ENCODE data around the gene MYBPH. TPM values are rescaled to one million over a fixed set of nuclear protein-coding genes. Genes with fewer than 3 reads are reported as not detected.

MYBPH gene
- total RNA-seq, 1 donor from 2014 or later = not detected

DNA sequence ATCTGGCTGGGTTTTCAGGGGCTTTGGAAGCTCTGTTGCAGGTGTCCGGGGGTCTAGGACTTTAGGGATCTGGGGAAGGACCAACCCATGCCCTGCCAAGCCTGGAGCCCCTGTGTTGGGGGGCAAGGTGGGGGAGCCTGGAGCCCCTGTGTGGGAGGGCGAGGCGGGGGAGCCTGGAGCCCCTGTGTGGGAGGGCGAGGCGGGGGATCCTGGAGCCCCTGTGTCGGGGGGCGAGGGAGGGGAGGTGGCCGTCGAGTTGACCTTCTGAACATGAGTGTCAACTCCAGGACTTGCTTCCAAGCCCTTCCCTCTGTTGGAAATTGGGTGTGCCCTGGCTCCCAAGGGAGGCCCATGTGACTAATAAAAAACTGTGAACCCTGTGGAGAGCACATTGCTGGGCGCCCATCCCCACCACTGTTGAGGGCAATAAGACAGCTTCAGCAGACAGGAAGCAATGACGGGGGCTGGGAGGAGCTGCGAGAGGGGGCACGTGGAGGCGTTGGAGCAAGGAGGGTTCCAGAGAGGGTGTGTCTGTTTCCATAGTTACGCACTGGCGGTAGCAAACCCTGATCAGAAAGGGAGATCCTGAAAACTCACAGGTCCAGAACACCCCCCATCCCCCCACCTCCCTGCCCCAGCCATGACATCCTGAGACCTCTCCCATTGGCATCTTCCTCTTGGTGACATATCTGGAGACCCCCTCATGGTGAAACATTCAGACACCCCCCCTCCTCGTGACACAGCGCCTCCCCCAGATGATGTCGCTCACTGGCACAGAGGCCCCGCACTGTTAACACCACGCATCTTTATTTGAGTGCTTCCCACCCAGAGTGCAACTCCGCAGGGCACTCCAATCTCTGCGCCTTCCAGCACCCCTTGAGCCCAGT, 8.4 kb downstream of the MYBPH start:
- no peak for DNase-seq (ENCODE audit: low read depth, low spot score)

DNA sequence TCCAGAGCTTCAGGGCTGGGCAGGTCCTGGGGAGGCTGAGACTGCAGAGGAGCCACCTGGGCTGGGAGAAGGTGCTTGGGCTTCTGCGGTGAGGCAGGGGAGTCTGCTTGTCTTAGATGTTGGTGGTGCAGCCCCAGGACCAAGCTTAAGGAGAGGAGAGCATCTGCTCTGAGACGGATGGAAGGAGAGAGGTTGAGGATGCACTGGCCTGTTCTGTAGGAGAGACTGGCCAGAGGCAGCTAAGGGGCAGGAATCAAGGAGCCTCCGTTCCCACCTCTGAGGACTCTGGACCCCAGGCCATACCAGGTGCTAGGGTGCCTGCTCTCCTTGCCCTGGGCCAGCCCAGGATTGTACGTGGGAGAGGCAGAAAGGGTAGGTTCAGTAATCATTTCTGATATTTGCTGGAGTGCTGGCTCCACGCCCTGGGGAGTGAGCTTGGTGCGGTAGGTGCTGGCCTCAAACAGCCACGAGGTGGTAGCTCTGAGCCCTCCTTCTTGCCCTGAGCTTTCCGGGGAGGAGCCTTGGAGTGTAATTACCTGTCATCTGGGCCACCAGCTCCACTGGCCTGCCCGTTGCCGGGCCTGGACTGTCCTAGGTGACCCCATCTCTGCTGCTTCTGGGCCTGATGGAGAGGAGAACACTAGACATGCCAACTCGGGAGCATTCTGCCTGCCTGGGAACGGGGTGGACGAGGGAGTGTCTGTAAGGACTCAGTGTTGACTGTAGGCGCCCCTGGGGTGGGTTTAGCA, 9.3 kb downstream of the MYBPH start:
- DNase-seq (ENCODE audit: low read depth, low spot score) = no peak

DNA sequence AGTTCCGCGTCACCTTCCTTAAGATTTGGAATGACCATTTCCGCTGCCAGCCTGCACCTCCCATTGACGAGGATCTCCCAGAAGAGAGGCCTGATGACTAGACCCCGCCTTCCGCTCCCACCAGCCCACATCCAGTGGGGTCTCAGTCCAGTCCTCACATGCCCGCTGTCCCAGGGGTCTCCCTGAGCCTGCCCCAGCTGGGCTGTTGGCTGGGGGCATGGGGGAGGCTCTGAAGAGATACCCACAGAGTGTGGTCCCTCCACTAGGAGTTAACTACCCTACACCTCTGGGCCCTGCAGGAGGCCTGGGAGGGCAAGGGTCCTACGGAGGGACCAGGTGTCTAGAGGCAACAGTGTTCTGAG, 9.8 kb downstream of the MYBPH start:
- DNase-seq (ENCODE audit: low read depth, low spot score) = no peak

DNA sequence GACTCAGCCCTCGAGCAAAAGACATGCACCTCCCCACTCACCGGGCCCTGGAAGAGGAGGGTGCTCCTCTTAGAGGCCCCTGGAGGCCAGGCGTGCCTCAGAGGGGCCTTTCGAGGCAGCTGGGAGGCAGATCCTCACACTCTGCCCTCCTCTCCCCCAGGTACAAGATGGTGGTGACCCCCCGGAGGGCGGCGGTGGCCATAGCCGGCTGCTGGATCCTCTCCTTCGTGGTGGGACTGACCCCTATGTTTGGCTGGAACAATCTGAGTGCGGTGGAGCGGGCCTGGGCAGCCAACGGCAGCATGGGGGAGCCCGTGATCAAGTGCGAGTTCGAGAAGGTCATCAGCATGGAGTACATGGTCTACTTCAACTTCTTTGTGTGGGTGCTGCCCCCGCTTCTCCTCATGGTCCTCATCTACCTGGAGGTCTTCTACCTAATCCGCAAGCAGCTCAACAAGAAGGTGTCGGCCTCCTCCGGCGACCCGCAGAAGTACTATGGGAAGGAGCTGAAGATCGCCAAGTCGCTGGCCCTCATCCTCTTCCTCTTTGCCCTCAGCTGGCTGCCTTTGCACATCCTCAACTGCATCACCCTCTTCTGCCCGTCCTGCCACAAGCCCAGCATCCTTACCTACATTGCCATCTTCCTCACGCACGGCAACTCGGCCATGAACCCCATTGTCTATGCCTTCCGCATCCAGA, 10.4 kb downstream of the MYBPH start:
- no peak for DNase-seq (ENCODE audit: low read depth, low spot score)

DNA sequence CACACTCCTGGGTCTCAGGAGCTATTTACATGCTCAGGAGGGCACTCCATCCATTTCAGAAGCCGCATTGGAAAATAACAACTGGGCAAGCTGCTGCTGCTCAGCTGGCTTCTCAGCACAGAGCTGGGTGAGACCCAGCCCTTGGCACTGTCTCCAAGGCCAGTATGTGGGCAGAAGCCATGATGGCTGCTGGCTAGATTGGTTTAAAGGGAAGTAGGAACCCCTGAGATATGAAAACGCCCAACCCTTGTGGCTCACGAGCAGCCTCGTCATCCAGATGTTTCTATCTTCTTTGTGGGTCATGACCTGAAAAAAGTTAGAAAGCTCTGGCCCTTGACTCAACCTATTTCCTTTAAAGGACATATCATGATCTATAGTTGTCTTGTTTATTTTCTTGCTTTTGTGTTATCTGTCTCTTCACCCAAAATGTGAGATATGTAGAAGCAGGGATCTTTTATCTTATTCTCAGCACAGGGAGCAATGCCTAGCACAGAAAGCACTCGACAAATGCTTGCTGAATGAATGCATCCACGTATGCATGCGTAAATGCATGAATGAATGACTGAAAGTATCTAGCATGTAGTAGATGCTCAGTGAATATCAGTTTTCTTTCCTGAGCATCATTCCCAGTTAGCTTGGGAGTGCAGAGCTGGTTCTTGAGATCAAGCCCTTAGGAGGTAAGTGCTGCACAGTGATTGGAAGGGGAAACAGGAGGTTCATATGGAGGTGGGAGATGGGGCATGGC, 11.6 kb downstream of the MYBPH start:
- no peak for DNase-seq (ENCODE audit: low read depth, low spot score)

DNA sequence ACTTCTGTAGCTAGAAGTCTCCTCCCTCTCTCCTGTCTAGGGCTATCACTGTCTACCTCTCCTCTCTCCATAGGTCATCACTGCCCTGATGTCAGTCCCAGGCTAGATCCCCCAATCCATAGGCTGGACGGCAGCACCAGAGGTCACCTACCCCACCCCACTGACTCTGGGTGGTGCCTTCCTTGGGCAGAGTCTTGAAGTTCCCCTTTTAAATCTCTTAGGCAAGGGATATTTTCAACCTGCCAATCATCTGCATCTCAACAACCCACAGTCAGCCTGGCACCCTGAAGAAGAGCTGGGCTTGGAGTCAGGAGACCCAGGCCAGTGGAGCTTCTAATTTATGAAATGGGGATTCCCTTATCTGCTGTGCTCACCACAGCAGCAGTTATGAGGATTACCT, 13.2 kb downstream of the MYBPH start:
- no peak for DNase-seq (ENCODE audit: low read depth, low spot score)

DNA sequence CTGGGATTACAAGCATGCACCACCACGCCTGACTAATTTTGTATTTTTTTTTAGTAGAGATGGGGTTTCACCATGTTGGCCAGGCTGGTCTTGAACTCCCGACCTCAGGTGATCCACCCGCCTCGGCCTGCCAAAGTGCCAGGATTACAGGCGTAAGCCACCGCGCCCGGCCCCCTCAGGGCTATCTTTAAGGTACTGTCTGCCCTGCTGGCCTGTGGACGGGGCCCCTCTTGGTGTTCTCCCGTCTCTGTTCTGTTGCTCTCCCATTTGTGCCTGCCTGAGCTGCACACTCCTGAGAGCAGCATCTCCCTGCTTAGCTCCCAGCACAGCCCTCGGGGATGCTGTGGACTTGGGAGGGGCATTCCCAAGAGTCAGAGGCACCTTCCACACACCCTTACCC, 13.9 kb downstream of the MYBPH start:
- DNase-seq (ENCODE audit: low read depth, low spot score) = no peak

DNA sequence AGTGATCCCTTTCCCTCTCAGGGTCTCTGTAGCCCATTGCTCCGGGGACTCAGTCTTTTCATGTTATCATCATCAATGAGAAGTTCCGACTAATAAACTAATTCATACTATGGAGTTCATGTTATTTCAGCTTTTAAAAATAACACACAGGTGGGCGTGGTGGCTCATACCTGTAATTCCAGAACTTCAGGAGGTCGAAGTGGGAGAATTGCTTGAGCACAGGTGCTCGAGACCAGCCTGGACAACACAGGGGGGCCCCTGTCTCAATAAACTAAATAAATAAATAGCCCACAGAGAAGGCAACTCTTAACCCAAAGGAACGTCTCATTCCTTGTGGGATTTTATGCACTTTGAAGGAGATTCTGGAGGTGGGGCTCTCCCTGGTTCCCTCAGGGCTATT, 14.5 kb downstream of the MYBPH start:
- no peak for DNase-seq (ENCODE audit: low read depth, low spot score)

DNA sequence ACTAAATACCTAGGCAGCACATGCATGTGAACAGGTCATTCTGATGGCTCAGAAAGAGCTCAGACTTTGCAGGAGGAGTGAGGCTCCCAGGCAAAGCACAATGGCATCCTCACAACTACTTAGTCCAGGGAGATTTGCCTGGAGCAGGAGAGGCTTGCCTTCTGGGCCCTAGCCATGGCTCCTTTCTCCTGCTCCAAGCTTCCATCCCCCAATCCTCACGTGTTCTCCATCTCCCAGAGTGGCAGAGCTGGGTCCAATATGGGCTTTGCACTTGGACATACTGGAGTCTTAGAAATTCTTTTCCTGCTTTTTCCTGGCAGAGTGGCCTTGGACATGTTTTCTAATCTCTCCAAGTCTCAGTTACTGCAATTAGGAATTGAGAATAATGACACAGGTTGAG, 15.8 kb downstream of the MYBPH start:
- no peak for DNase-seq (ENCODE audit: low read depth, low spot score)

DNA sequence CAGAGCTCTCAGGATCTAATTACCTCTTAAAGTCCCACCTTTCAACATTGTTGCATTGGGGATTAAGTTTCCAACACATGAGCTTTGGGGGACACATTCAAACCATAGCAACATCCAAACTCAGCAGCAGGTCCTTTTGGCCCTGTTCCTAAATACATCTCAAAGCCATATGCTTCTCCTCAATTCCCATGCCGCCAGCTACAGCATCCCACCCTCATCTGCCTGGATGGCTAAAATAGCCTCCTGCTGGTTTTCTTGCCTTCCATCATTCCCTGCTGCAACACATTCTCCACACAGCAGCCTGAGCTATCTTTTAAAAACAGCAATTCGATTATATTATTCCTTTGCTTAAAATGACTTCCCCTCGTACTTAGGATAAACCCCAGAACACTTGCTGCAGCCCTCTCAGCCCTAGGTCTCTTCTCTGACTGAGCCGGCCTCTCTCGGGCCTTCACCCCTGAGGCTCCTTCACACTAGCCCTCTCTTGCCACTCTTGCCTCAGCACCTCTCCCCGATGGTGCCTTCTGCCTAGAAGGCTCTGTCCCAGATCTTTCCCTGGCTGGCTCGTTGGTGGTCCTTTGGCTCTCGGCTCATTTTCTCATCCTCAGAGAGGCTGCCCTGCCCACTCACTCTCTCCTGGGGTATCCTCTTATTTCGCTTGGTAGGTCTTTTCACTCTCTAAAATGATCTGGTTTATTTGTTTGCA, 16.5 kb downstream of the MYBPH start:
- no peak for DNase-seq (ENCODE audit: low read depth, low spot score)

DNA sequence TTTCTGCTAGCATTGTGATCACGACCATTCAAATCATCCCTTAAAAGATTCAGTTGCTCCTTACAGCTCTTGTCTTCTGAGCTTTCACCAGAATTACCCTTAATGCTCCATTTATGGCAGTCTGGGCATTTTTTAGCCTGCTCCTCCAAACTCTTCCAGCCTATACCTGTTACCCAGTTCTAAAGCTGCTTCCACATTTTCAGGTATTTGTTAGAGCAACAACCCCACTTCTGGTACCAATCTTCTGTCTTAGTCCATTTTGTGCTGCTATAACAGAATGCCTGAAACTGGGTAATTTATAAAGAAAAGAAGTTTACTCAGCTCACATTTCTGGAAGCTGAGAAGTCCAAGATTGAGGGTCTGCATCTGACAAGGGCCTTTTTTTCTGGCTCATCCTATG, 17.2 kb downstream of the MYBPH start:
- DNase-seq (ENCODE audit: low read depth, low spot score) = no peak

DNA sequence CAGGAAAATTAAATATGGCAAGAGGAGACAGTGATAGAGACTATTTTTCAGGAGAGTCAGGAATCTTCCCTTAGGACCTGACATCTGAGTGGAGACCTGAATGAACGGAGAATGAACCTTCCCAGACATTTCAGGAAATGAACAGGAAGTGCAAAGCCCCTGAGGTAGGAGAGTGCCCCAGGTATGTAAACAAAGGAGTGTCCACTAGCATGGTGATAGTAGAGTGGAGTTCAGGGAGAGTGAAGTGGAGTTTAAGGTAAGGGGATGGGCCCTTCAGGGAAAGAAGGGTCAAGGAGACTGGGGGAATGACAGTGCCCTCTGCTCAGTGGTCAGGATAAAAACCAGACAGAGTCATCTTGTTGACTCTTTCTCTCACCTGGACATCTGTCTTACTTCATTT, 19.3 kb downstream of the MYBPH start:
- DNase-seq (ENCODE audit: low read depth, low spot score) = no peak

DNA sequence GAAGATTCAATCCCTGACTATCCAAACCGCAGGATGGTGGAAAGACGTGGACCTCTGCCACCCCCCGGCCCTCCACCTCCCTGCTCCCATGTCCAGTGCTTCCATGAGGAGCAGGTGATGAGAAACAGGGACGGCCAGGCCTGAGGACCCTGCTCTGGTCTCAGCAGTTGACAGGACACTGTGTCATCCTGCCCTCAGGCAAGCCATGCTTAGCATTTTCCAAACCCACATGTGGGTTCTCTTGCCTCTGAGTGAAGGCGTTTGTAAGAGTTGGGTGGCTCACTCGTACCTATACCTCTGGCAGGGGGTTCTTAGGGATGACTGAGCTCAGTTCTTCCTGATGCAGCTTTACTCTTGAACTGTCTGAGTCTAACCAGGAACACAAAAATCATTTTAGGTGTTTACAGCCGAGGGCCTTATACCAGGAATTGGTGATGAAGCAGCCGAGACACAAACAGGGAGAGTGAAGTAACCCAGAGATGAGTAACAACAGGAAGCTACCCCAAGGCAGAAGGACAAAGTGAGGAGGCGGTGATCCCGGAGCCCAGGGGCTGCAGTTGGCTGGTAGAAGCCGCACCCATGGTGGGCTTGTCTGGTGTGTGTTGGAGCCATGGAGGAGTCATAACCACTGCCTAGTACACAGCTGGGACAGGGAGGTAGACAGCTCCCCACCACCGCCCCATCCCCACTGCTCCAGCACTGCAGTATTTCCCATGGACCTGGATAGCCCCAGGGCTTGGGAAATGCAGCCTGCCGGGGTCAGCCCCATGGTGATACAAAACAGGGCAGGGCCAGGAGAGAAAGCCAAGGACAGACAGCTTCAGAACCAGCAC, 21.4 kb downstream of the MYBPH start:
- DNase-seq (ENCODE audit: low read depth, low spot score) = no peak

DNA sequence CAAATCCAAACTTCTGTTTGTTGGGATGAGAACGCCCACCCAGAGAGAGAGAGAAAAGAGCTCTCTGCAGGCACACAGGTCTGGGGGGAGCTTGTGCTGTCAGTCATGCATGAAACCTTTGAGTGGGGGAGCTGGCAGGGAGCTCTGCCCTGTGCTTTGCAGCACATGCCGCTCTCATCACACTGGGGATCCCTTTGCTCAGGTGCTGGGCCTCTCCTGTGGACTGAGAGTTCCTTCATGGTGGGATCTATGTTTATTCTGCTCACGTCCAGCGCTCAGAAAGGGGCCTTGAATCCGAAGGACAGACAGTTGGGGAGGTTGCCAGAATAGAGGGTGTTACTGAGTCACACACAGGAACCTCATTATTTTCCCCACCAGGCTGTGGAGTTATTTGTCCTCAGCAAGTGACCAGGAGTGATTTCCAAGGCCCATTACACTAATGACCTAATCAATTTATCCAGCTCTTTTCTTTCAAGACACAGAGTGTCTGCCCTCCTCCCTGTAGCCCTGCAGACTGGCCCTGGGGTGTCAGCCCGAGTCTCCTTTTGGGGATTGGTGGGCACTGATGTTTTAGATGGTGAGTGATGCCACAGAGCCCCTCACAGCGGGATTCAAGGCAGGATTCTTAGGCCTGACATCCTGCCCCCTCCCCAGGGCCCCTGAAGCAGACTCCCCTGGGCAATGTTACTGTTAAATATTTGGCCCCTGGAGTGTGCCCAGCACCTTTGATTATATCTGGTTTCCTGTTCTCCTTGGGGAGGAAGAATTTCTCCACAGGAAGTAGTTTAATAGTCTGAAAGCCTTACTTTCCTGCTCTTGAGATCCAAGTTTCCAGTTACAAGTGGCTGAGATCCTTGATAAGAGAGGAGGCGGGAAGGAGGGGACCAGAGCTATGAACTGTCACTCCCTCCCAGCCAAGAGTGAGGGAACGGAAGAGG, 22.3 kb downstream of the MYBPH start:
- no peak for DNase-seq (ENCODE audit: low read depth, low spot score)

DNA sequence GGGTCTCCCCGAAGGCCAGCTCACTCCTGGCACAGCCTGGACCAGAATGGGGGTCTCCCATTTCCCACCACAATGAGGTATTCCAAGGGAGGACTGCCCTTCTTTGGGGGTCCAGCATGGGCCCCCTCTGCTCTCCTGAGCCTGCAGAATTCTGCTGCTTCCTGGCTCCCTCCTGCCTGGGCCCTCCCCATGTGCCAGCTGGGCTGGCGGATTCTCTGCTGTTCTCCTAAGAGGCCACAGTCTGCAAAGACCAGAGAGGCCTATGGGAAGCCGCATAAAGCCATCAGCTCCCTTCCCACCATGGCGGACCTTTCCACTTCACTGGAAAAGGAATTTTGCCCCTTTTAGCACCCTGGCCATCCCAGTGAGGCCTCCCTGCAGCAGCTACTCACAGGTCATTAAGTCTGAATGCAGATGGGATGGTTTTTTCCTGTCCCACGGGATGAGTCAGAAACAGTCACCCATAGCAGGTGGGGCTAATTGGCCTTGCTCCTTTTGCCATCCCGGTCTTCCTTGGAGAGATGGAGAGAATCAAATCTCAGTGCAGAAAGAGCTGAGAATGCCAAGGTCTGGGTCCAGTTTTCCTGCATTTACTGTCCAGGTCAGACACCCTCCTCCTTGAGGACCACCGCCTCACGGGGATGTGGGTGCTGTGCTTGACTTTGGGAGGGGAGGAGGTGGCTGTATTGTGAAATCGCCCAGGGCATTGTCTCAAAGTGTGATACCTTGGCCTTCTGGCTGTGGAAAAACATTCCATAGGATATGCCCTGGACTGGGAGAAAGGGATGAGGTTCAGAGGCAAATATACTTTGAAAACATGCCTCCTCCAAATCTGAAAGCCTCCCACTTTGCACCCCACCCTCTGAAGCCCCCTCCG, 23.2 kb downstream of the MYBPH start:
- no peak for DNase-seq (ENCODE audit: low read depth, low spot score)

DNA sequence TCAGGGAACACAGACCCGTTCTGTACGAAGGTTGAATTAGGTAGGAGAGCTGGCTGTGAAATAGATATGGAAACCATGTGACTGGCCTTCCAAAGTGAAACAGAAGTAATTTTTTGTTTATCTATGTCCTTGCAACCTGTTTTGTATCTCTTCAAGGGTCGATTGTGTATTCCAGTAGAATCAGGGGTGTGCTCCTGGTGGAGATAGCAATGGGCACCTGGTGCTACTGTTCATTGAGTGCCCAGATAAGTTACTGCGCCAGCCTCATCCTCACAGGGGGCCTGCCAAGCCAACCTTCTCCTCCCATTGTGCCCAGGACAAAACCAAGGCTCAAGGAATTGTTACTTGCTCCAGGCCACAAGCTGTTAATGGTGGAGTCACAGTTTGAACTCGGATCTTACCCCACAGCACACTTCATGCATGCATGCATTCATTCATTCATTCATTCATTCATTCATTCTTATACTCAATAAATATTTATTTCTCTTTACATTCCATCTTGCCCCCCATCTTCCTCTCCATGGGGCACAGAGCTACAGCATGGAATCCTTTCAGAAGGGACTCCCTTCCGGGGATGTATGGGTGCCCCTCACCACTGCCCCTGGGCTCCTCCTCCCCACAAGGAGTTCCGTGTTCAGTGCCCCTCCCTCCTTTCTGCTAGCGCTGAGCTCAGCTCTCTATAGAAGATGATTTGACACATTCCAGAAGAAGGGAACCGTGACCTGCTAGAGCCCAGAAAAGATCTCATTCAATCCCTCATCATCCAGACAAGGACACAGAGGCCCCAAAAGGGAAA, 24.1 kb downstream of the MYBPH start:
- no peak for DNase-seq (ENCODE audit: low read depth, low spot score)
